Neural cell (in vitro differentiated cells): Measurements from ENCODE around the gene WWTR1. TPM values are rescaled to one million over a fixed set of nuclear protein-coding genes. Genes with fewer than 3 reads are reported as not detected.

ENCODE experiments used
- H2AFZ ChIP-seq: fragments of 200-600, 300-800 bp; sonication (generic), shearing (Covaris generic); 2 replicates; pipeline ENCODE4 v1.6.0; 2014; ENCODE audit warnings: low read depth, mild to moderate bottlenecking, antibody characterized with exemption, low read length, moderate library complexity
- H3F3A ChIP-seq: fragments of 200-600 bp; shearing (Covaris generic); 2 replicates; pipeline ENCODE4 v1.6.1; 2016; ENCODE audit warnings: mild to moderate bottlenecking, moderate library complexity, mixed read lengths, antibody characterized with exemption, low read length; ENCODE audit not compliant: insufficient read depth, poor library complexity, severe bottlenecking
- H3K27ac ChIP-seq: fragments of 200-600, 300-800 bp; sonication (generic), shearing (Covaris generic); 2 replicates; pipeline ENCODE4 v1.5.1; 2014; ENCODE audit warnings: mild to moderate bottlenecking, low read length, moderate library complexity
- H3K27me3 ChIP-seq: fragments of 300-800, 200-600 bp; sonication (generic), shearing (Covaris generic); 2 replicates; pipeline ENCODE4 v1.6.0; 2014; ENCODE audit warnings: mild to moderate bottlenecking, low read depth, low read length, moderate library complexity; ENCODE audit not compliant: insufficient read depth
- H3K36me3 ChIP-seq: fragments of 300-800, 200-600 bp; sonication (generic), shearing (Covaris generic); 2 replicates; pipeline ENCODE4 v1.5.1; 2014; ENCODE audit warnings: mild to moderate bottlenecking, antibody characterized with exemption, low read length, moderate library complexity; ENCODE audit not compliant: insufficient read depth
- H3K4me2 ChIP-seq: fragments of 300-800, 200-600 bp; sonication (generic), shearing (Covaris generic); 2 replicates; pipeline ENCODE4 v1.6.0; 2014; ENCODE audit warnings: mild to moderate bottlenecking, low read length
- H3K4me3 ChIP-seq: fragments of 300-800, 200-600 bp; sonication (generic), shearing (Covaris generic); 2 replicates; pipeline ENCODE4 v1.5.1; 2014; ENCODE audit warnings: mild to moderate bottlenecking, low read length, moderate library complexity
- H3K79me2 ChIP-seq: fragments of 200-600 bp; shearing (Covaris generic); replicated peaks from 2 replicates; pipeline ENCODE4 v1.6.0; 2014; ENCODE audit warnings: mild to moderate bottlenecking, low read length, moderate library complexity; ENCODE audit not compliant: insufficient read depth
- H3K9ac ChIP-seq: fragments of 300-800, 200-600 bp; sonication (generic), shearing (Covaris generic); 2 replicates; pipeline ENCODE4 v1.6.1; 2016; ENCODE audit warnings: mild to moderate bottlenecking, low read length, mixed read lengths
- H3K9me2 ChIP-seq: fragments of 200-600 bp; shearing (Covaris generic); 2 replicates; pipeline ENCODE4 v1.6.1; 2016; ENCODE audit warnings: mild to moderate bottlenecking, low read length, mixed read lengths; ENCODE audit not compliant: insufficient read depth
- H3K9me3 ChIP-seq: fragments of 200-600, 300-800 bp; sonication (generic), shearing (Covaris generic); 2 replicates; pipeline ENCODE4 v1.6.1; 2016; ENCODE audit warnings: mild to moderate bottlenecking, mixed run types, low read length, moderate library complexity, mixed read lengths
- H4K20me1 ChIP-seq: fragments of 200-600 bp; shearing (Covaris generic); 2 replicates; pipeline ENCODE4 v1.6.1; 2016; ENCODE audit warnings: mild to moderate bottlenecking, mixed run types; ENCODE audit not compliant: insufficient read depth
- CTCF ChIP-seq: fragments of 450-650 bp; IDR thresholded peaks from 2 replicates; pipeline ENCODE4 v1.5.1; 2014; ENCODE audit warnings: antibody characterized with exemption, mild to moderate bottlenecking, moderate library complexity; ENCODE audit not compliant: poor library complexity, severe bottlenecking
- EP300 ChIP-seq: fragments of 450-650 bp; conservative IDR thresholded peaks from 2 replicates; pipeline ENCODE4 v1.6.1; 2014; ENCODE audit warnings: antibody characterized with exemption, mild to moderate bottlenecking, moderate library complexity; ENCODE audit not compliant: poor library complexity, severe bottlenecking
- EZH2 ChIP-seq: fragments of 200-600, 300-800 bp; shearing (Covaris generic), sonication (generic); IDR thresholded peaks from 2 replicates; pipeline ENCODE4 v1.6.1; 2014; ENCODE audit warnings: antibody characterized with exemption, low read length, borderline replicate concordance, mild to moderate bottlenecking; ENCODE audit not compliant: insufficient read depth, poor library complexity, severe bottlenecking
- MXI1 ChIP-seq: fragments of 450-650 bp; conservative IDR thresholded peaks from 2 replicates; pipeline ENCODE4 v1.6.1; 2014; ENCODE audit warnings: antibody characterized with exemption, mild to moderate bottlenecking; ENCODE audit not compliant: poor library complexity, severe bottlenecking
- POLR2AphosphoS5 ChIP-seq: IDR thresholded peaks from 2 replicates; pipeline ENCODE4 v1.6.1; 2012
- RAD21 ChIP-seq: fragments of 450-650 bp; conservative IDR thresholded peaks from 2 replicates; pipeline ENCODE4 v1.6.1; 2014; ENCODE audit warnings: antibody characterized with exemption, mild to moderate bottlenecking, moderate library complexity
- REST ChIP-seq: IDR thresholded peaks from 2 replicates; pipeline ENCODE4 v1.6.1; 2012; ENCODE audit warnings: borderline replicate concordance
- SMC3 ChIP-seq: fragments of 450-650 bp; conservative IDR thresholded peaks from 2 replicates; pipeline ENCODE4 v1.6.1; 2014; ENCODE audit warnings: antibody characterized with exemption, mild to moderate bottlenecking, moderate library complexity; ENCODE audit not compliant: poor library complexity
- TAF1 ChIP-seq: IDR thresholded peaks from 2 replicates; pipeline ENCODE4 v1.6.1; 2012; ENCODE audit warnings: low read depth
- polyA plus RNA-seq: library from polyadenylated mRNA; depleted of rRNA; stranded (reverse); fragments of >200 nt; gene quantifications from 2 replicates; pipeline ENCODE4 v1.2.3, GENCODE V29; 2014

The WWTR1 gene
- polyA plus RNA-seq, 1 donor from 2014 or later: 0.97 TPM

- H3K27ac ChIP-seq: no peak overlapping the region
Measured at GRCh38 chr3:149506965-149507364, 150.9 kb downstream of the WWTR1 start.

GRCh38 chr3:149506540-149506939 lies 151.3 kb downstream of the WWTR1 start:
- Histone ChIP-seq H3K4me2 (no peak overlapping the region), H3K27me3 (no peaks in the 10 kb centered on the region), H4K20me1 (no peaks in the 10 kb centered on the region), H2AFZ (no peak overlapping the region), H3K9me2 (no peaks in the 10 kb centered on the region), H3F3A (no peaks in the 10 kb centered on the region), H3K27ac (no peak overlapping the region), H3K36me3 (no peaks in the 10 kb centered on the region), H3K79me2 (no peaks in the 10 kb centered on the region), H3K9ac (no peak overlapping the region), H3K9me3 (no peaks in the 10 kb centered on the region), H3K4me3 (no peak overlapping the region)
- no peak for TF ChIP-seq POLR2AphosphoS5

More at GRCh38 chr3:149506965-149507364, 150.9 kb downstream of the WWTR1 start:
- Histone ChIP-seq H3K9me3 (no peaks in the 10 kb centered on the region), H3K36me3 (no peaks in the 10 kb centered on the region), H3K9ac (no peak overlapping the region), H3F3A (no peaks in the 10 kb centered on the region), H3K9me2 (no peaks in the 10 kb centered on the region), H4K20me1 (no peaks in the 10 kb centered on the region), H3K79me2 (no peaks in the 10 kb centered on the region), H3K27me3 (no peaks in the 10 kb centered on the region), H2AFZ (no peak overlapping the region), H3K4me3 (no peak overlapping the region), H3K4me2 (no peak overlapping the region)
- no peak for TF ChIP-seq SMC3
- no peak for TF ChIP-seq EP300
- TF ChIP-seq POLR2AphosphoS5: no peak
- TF ChIP-seq MXI1: no peak
- TF ChIP-seq EZH2: no peak
- TF ChIP-seq TAF1: no peak
- no peak for TF ChIP-seq CTCF
- no peak for TF ChIP-seq REST
- no peak for TF ChIP-seq RAD21

- Histone ChIP-seq H3K27me3 (no peaks in the 10 kb centered on the region), H4K20me1 (no peaks in the 10 kb centered on the region), H3K4me2 (no peak overlapping the region), H3K9me2 (no peaks in the 10 kb centered on the region), H2AFZ (no peak overlapping the region), H3F3A (no peaks in the 10 kb centered on the region), H3K9me3 (no peaks in the 10 kb centered on the region), H3K4me3 (no peak overlapping the region), H3K36me3 (no peaks in the 10 kb centered on the region), H3K27ac (no peak overlapping the region), H3K79me2 (no peaks in the 10 kb centered on the region), H3K9ac (no peak overlapping the region)
- TF ChIP-seq POLR2AphosphoS5: no peak
- no peak for TF ChIP-seq MXI1
- TF ChIP-seq EZH2: no peak
- TF ChIP-seq REST: no peak
- no peak for TF ChIP-seq SMC3
- TF ChIP-seq RAD21: no peak
- no peak for TF ChIP-seq CTCF
- no peak for TF ChIP-seq EP300
- no peak for TF ChIP-seq TAF1
Measured at GRCh38 chr3:149502438-149502837, 155.4 kb downstream of the WWTR1 start.
